Measurements from ENCODE around the gene SMAD7. TPM values are rescaled to one million over a fixed set of nuclear protein-coding genes. Genes with fewer than 3 reads are reported as not detected.
A peak's percentile ranks its signal among the peaks of the same experiment; 100 is the strongest.

Gene SMAD7
- total RNA-seq, 1 donor from 2014 or later = 34.1 TPM

DNA sequence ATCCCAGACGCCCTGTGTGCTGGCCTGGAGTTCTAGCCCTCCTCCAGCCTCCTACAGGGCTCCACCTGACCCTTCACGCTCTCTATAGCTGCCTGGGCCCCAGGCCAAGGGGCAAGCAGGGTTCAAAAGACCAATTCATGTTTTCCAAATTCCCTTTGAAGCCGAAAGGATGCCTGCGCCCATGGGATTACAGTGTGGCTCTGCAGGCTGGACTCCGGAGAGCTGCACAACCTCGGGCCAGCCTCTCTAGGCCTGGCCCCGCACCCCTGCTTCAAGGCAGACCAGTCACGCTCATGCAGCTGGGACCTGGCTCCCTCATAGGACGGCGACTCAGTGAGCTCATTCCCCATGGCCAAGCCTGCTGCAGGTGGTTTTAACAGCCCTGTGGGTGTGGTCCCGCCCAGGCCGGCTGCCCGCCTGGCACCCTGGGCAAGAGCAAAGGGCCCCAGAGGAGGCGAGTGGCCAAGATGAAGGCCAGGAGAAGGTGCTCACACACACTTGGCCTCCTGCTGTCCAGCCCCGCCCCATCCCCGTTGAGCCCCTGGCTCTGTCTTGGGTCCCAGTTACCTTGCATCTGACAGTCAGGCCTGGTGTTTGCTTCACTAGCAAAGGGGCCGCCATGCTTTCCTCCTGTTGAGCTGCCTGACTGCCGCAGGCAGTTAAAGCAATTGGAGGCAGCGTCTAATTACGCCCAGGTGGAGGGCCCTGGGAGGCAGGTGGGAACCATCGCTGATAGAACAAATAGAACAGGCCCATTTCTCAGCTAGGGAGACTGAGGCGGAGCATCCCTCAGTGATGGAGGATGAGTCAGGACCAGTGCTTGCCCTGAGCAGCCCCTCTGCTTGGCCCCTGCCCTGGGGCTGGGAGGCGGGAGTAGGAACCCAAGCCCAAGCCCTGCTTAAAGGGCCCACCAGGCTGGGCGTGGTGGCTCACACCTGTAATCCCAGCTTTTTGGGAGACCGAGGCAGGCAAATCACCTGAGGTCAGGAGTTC lies 56.9 kb downstream of the SMAD7 start:
- Histone ChIP-seq H3K27ac (peak overlapping the region; percentile 19), H3K9me3 (no peaks in the 10 kb centered on the region), H3K4me1 (peaks cover 57% of the 10 kb centered on the region), H3K27me3 (no peaks in the 10 kb centered on the region), H3K36me3 (no peaks in the 10 kb centered on the region), H3K4me3 (no peak overlapping the region)
- TF ChIP-seq POLR2A (IDR thresholded peaks at IDR 0.05) (no peak), POLR2AphosphoS5 (IDR thresholded peaks at IDR 0.05; ENCODE audit: insufficient read depth in 1 of 2, low read depth in 1 of 2) (no peak)
- TF ChIP-seq, protein P1, sequence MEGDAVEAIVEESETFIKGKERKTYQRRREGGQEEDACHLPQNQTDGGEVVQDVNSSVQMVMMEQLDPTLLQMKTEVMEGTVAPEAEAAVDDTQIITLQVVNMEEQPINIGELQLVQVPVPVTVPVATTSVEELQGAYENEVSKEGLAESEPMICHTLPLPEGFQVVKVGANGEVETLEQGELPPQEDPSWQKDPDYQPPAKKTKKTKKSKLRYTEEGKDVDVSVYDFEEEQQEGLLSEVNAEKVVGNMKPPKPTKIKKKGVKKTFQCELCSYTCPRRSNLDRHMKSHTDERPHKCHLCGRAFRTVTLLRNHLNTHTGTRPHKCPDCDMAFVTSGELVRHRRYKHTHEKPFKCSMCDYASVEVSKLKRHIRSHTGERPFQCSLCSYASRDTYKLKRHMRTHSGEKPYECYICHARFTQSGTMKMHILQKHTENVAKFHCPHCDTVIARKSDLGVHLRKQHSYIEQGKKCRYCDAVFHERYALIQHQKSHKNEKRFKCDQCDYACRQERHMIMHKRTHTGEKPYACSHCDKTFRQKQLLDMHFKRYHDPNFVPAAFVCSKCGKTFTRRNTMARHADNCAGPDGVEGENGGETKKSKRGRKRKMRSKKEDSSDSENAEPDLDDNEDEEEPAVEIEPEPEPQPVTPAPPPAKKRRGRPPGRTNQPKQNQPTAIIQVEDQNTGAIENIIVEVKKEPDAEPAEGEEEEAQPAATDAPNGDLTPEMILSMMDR (IDR thresholded peaks at IDR 0.05) = no peak
- intact Hi-C loops (cut with DNase I) = loop anchor here (10.0 kb wide), 1 partner anchor 591 kb away; the partner anchor contains the start of gene C18orf32
- no peak for DNase-seq (ENCODE audit: extremely low spot score in 2 of 2)

DNA sequence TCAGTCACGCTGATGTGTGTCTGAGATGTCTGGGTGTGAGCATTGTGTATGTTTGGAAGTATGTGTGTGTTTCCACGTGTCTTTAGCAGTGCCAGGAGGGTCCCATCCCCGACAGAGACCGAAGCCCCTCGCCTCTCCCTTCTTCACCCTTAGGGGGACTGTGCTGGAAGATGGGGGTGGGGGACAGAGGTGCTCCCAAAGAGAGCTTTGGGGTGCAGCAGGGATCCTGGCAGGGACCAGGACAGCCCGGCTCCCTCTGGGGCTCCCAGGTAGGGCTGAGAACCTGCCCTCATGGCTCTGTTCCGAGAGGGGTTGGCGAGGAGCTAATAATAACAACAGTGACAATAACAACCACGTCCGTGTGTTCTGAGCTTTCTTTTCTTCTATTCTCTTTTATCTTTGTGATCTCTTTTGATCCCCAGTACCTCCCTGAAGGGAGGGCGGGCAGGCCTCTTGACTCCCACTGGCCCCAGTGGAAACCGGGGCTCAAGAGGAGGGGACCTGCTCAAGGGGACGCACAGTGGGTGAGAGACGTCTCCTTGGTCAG lies 57.6 kb downstream of the SMAD7 start:
- H3K4me1 ChIP-seq = peaks cover 63% of the 10 kb centered on the region
- H3K9me3 ChIP-seq = no peaks in the 10 kb centered on the region
- no peak overlapping the region for H3K27ac ChIP-seq
- intact Hi-C loops (cut with DNase I) = loop anchor here (10.0 kb wide), 1 partner anchor 592 kb away; the partner anchor contains the start of gene C18orf32
- no peak overlapping the region for H3K4me3 ChIP-seq
- no peaks in the 10 kb centered on the region for H3K36me3 ChIP-seq
- TF ChIP-seq POLR2A (IDR thresholded peaks at IDR 0.05) (no peak), POLR2AphosphoS5 (IDR thresholded peaks at IDR 0.05; ENCODE audit: insufficient read depth in 1 of 2, low read depth in 1 of 2) (no peak)
- TF ChIP-seq, protein P1 (IDR thresholded peaks at IDR 0.05) = no peak
- no peaks in the 10 kb centered on the region for H3K27me3 ChIP-seq
- no peak for DNase-seq (ENCODE audit: extremely low spot score in 2 of 2)

DNA sequence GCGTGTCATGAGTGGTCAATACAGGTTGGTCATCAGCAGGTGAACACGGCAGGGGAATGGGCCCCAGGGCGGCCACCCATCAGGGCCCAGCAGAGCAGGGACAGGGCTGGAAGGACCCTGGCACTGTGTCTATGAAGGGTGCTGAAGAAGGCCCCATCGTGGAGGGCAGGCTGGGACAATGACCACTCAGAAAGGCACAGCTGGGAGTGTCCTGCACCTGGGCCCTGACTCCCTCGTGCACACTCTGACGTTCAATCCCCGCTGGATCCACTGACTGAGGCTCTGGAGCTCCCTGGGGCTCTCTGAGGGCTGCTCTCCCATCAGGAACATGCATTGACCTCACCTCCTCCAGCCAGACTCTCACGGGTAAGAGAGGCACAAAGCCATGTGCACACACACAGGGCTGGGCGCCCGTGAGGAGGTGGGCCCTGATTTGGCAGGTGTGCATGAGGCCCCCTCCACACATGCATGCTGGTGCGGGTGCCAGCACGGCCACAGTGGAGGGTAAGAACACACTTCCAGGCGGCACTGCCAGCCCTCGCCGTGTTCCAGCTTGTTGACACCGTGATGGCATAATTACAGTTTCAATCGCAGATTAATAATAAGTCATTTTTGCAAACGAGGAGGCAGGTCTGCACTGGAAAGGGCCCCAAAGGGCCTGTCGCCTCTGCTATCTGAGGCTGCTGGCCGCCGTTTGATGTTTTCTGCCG lies 58.5 kb downstream of the SMAD7 start:
- DNase-seq (ENCODE audit: extremely low spot score in 2 of 2) = no peak
- Histone ChIP-seq H3K36me3 (no peaks in the 10 kb centered on the region), H3K27ac (no peak overlapping the region), H3K4me1 (peaks cover 68% of the 10 kb centered on the region), H3K27me3 (no peaks in the 10 kb centered on the region), H3K4me3 (no peak overlapping the region), H3K9me3 (no peaks in the 10 kb centered on the region)
- intact Hi-C loops (cut with DNase I) = loop anchor here (10.0 kb wide), 1 partner anchor 592 kb away; the partner anchor contains the start of gene C18orf32
- TF ChIP-seq POLR2AphosphoS5 (IDR thresholded peaks at IDR 0.05; ENCODE audit: insufficient read depth in 1 of 2, low read depth in 1 of 2) (no peak), POLR2A (IDR thresholded peaks at IDR 0.05) (no peak)
- TF ChIP-seq, protein P1 (IDR thresholded peaks at IDR 0.05) = no peak

DNA sequence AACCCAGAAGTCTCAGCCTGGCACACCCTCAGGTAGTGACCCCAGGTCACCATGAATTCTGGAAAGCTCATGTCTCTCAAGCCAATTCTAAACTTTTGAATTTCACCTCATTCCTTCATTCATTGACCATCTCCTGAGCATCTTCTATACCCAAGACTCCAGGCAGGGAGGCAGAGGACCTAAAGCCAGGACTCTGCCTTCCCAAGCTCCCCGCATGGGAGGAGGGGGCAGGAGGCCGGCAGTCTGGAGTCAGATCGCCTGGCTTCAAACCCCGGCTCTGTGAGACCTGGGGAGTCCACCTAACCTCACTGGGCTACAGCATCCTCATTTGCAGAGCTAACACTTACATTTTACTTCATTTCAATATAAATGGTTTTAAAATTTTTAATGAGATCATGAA lies 59.0 kb downstream of the SMAD7 start:
- TF ChIP-seq, protein P1 (IDR thresholded peaks at IDR 0.05) = no peak
- TF ChIP-seq POLR2A (IDR thresholded peaks at IDR 0.05) (no peak), POLR2AphosphoS5 (IDR thresholded peaks at IDR 0.05; ENCODE audit: insufficient read depth in 1 of 2, low read depth in 1 of 2) (no peak)
- no peak overlapping the region for H3K27ac ChIP-seq
- H3K36me3 ChIP-seq = no peaks in the 10 kb centered on the region
- no peak for DNase-seq (ENCODE audit: extremely low spot score in 2 of 2)
- H3K27me3 ChIP-seq = no peaks in the 10 kb centered on the region
- intact Hi-C loops (cut with DNase I) = loop anchor here (10.0 kb wide), 1 partner anchor 593 kb away; the partner anchor contains the start of gene C18orf32
- no peak overlapping the region for H3K4me3 ChIP-seq
- no peaks in the 10 kb centered on the region for H3K9me3 ChIP-seq
- H3K4me1 ChIP-seq = peaks cover 64% of the 10 kb centered on the region

All from vagina (tissue), 2 donors.